ENCODE measurements around the gene RAPGEF4.

DNA sequence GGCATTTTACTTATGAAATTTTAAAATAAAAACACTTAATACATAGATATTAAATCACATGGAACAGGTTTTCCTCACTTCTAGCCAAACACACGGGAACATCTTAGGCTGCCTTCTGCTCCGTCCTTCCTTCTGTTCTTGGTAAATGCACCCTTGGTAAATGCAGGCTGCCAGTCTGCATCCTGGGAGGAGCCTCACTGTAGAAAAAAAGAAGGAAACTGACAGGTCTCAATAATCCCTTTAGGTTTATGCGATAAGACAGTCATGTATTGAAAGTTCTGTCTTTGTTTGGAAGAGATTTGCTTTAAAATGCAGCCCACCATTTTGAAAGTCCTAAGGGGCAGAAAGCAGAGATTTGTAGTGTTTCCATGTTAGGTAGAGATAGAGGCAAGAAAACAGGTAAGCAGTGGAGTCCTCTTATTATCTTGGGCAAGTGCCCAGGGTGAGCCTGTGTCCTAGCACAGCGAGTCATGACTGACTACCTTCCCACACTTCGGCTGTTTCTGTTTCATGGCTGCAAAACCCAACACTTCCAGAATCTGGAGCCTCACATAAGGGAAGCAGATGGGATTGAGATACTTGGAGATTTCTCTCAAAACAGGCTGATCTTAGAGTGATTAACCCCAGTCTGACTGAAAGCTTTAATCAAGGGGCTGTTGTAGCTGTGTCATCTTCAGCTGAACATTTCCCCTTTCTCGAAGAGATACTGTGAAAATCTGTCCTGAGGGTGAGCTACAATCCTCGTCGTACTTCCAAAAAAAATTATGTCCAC, 208.6 kb downstream of the RAPGEF4 start:
- TF ChIP-seq, protein P1, sequence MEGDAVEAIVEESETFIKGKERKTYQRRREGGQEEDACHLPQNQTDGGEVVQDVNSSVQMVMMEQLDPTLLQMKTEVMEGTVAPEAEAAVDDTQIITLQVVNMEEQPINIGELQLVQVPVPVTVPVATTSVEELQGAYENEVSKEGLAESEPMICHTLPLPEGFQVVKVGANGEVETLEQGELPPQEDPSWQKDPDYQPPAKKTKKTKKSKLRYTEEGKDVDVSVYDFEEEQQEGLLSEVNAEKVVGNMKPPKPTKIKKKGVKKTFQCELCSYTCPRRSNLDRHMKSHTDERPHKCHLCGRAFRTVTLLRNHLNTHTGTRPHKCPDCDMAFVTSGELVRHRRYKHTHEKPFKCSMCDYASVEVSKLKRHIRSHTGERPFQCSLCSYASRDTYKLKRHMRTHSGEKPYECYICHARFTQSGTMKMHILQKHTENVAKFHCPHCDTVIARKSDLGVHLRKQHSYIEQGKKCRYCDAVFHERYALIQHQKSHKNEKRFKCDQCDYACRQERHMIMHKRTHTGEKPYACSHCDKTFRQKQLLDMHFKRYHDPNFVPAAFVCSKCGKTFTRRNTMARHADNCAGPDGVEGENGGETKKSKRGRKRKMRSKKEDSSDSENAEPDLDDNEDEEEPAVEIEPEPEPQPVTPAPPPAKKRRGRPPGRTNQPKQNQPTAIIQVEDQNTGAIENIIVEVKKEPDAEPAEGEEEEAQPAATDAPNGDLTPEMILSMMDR (conservative IDR thresholded peaks at IDR 0.05): no peak
- TF ChIP-seq EZH2 (IDR thresholded peaks at IDR 0.05; ENCODE audit: low read depth): no peak
